HG02571 (cell line): Measurements from ENCODE around the gene MAPT.
"Not testable (repeated sequence)": the region's sequence is repeated elsewhere in the genome, so short reads cannot be mapped to it uniquely, and the experiment has no call there.

Experiments
- ATAC-seq: cut with Tn5 transposase; IDR thresholded peaks from one replicate; pipeline ENCODE4 v1.9.1; 2021; ENCODE audit warnings: mild to moderate bottlenecking, moderate library complexity; ENCODE audit not compliant: unreplicated experiment

The MAPT gene

DNA sequence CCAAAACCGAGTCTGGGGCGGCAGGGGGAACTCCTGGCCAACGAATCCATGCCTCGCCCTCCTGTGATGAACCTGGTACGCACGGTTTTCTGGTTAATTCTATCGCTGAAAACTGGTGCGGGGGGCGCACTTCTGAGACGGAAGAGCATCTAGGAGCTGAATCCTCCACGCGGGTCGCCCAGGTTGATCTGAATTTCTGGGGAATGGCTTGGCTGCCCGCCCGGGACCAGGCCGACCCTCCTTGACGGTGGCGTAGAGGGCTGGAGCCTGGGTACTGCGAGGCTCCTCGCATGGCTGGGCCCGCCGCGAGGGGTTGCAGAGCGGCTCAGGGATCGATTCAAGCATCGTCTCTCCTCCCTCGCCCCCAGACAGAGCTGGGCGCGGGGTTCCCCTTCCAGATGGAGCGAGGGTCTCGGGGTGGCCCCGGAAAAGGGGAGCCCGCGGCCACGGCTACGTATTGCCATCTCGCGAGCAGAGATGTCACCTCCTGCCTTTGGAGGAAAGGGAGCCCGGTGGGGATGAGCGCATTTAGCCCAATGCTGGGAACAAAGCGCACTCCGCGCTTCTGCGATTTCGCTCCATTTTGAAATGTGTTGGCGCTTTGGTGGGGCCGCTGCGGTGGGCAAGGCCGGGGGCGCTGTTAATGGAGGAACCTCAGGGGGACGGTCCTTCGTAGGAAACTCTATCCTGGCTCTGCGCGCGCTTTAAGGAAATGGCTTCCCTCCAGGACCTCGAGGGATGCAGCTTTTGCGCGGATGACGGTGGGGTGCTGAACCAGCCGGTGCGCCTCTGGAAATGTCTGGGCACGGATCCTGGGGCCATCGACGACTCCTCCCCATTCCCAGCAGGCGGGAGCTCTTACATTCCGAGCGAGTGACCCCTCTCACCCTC, 2.7 kb downstream of the MAPT start:
- no peak for ATAC-seq

DNA sequence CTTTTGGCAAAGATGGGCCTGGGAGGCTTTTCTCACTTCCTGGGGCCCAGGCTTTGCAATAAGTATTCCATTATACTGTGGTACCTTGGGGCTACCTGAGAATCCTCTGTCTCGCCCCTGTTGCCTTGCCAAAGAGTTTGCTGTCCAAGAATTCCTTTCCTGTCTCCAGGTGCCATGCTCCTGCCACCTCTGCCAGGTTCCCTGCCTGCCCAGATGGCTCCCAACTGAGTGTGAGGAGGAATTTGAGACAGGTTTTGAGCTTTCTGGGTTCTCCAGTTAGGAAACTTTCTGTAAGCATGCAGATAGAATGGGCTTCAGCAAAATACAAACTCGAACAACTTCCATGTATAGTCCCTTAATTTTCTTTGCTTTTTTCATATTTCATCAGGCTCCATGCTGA, 5.8 kb downstream of the MAPT start:
- ATAC-seq, result no peak

DNA sequence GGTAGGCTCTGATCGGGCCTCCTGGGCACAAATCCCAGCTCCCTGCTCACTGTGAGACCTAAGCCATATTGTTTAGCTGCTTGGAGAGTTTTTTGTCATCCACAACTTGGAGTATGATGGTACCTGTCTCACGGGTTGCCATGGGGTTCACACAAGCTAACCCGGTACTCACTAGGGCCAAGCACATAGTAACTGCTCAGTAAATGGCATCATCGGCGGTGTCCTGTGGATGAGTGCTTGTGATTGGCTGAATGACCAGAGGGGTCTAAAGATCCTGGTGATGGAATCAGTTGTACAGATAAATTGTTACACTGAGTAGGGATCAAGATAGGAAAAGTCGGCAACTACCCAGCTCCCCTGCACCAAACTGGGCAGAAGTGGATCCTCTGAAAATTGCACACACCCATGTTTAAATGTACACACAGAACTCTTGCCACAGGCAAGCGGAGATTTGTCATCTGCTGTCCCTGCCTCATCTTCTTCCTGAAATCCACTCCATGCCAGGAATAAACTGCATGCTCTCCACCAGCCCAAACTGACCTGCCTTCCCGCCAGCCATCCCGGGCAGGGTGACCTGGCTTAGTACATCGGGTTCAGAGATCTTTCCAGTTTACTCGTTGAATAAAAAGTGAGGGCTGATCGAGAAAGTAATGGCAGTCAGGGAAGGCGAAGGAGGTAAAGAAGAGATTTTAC, 6.5 kb downstream of the MAPT start:
- no peak for ATAC-seq

DNA sequence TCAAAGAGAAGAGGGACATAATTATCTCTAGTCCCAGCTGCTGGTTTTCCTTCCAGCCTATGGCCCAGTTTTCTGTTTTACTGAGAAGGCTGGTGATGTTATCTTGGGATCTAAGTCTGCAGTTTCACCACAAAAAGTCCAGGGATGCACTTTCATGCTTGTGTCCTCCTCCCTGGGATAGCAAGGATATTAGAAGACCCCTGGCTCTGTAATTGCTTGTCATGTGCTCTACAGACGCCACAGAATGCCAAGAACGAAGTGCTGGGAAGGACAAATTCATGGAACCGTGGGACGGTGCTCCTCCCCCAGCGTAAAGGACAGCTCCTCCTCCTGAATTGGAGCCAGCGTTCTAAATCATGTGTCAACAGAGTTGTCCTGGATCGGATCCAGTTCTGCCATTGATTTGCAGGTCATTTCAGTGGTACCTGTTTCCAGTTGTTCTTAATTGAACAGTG, 8.6 kb downstream of the MAPT start:
- ATAC-seq, result no peak

DNA sequence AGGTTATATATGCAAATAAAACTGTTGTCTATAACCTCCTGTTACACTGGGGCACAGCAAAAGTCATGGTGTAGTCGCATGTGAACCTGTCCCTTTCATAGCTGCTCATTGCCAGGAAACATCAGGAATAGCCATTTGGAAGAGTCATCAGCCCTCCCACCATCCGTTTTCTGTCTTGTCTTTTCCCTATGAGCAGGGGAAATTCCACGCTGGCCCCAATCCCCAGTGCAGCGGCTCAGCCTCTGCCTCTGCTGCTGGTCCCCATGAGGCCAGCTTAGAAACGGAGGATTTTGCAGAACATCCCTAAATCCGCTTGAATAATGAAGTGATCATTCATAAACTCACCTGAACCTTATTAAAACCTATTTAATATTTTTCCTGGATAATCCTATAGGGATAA, 10.5 kb downstream of the MAPT start:
- ATAC-seq, result no peak

DNA sequence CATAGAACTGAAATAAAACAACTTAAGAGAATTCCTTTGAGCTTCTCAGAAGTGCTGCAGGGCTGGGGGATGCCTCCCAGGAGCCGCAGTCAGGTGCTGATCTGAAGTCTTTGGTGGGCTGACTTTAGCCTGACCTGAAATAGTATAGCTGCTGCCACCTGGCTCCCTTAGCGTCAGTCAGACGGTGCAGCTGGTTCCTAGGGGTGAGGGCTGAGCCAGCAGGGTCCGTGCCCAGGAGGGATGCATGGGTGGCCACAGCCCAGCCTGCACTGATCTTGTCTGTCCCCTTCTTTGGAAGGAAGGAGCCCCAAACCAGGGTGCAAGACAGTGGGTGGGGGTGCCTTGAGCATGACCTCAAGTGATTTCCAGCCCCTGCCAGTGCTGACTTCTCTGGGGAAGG, 11.5 kb downstream of the MAPT start:
- no peak for ATAC-seq

DNA sequence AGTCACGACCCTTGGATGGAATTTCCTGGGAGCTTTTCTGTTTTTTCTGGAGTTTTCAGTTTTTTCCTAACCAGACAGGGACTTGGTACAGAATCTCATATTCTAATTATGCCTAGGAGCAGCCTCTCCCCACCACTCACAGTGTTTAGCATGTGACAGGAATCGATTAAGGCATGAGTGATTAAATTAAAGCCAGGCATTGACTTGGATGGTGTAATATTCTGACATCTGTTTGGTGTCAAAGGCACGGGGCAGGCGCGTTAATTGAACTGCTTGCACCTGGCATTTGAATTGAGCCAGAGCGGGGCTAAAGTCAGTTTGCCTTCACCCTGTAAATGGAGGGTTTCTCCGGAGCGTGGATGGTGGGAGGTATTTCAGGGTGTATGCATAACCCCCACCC, 11.9 kb downstream of the MAPT start:
- ATAC-seq, result no peak

DNA sequence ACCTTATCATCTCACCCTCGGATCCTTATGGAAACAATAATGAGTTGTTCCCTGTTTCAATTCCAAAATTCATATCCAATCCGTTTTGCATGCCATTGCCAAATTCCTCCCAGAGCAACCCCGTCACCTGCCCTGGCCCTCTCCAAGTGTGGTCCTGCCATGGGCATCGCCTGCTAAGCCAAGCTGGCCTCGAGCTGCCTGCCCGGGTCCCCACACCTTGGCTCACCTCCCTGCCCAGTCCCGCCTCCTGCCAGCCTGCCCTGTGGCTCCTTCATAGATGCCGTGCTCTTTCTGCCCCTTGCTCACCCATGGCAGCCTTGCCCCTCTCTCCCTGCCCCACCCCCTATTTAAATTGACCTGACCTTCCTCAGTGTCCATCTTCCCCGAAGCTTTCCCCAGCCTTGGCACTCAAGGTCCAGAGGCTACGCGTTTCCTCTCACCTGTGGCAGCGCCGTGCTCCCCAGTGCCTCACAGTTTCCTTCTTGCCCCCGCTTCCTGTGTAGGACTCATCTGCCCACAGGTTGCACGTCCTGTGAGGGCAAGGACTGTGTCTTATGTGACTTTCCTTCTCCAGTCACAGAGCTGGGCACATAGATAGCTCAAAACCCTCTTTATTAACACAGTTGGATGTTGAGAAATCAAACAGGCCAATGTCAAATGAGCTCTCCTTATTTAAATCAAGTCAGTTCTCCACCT, 12.7 kb downstream of the MAPT start:
- ATAC-seq, result no peak

DNA sequence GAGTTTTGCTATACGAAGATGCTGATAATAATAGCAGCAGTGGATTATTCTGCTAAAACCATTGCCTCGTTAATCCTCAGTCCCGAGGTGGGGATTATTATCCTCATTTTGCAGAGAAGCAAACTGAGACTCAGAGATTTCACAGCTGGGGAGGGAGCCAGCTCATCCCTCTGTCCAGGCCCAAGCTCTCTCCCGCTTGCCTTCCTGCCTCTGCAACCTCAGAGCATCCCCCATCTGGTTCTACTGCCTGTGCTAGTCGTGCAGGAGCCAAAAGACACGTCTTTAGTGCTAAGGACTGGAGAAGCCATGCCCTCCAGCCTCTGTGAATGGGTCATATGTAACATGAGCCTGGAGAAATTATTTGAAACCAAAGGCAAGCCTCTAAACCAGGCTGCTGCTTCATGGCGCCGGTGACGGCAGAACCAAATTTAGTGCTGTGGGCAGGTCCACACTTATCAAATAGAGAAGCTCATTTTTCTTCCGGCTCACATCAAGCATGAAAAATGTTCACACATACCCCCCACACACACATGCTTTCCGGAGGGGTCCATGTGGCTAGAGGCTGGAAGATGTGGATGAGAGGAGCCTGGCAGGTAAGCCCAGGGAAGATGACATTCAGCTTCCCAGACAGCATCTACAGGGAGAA, 13.5 kb downstream of the MAPT start:
- no peak for ATAC-seq

DNA sequence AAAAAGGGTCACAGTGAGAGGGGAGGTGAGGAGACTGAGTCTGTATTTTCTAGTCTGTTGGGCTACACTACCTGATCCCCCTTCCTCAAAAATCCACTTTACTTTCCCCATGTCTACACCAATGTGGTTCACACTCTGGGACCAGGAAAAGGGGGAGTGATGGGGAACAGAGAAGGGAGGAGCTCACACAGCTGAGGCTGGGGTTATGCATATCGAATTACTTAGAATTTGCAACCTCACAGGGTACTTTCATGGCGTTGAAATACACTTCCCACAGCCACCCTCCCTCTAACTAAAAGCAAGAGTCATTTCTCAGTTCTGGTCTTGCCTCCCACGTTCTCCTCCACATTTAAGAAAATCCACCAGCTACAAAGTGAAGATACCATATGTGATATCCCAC, 14.1 kb downstream of the MAPT start:
- ATAC-seq, result no peak

DNA sequence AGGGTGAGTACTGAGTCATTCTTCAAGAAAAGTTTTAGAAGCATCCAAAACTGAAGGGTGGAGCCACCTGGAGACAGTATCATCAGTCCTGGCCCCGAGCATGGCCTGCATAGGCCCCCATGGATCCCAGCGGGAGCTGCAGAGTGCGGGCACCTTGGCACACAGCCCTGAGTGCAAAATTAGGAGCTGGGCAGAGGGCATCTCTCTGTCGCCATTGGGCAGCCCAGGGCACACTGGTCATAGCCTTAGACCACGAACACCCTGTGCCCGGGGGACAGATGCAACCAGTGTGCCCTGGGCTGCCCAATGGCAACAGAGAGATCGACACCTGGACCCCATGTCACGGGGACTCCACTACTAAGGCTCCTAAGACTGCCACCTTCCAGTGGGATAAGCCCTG, 14.6 kb downstream of the MAPT start:
- no peak for ATAC-seq

DNA sequence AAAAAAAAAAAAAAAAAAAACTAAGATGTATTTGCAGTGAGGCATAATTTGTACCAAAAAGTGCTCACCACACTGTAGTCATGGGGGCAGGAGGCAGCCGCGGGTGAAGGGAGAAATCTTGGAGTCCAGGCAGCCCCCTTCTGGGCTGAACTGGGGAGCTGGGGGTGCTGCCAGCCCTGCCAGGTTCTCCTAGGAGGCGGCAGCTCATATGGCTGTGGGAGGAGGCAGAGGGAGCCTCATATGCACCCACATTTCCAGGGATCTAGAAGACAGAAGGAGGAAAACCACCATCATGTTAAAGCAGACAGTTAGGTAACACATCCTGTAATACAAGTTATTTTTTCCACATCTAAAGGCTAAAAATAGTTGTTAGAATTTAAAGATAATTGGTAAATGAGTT, 16.3 kb downstream of the MAPT start:
- no peak for ATAC-seq

DNA sequence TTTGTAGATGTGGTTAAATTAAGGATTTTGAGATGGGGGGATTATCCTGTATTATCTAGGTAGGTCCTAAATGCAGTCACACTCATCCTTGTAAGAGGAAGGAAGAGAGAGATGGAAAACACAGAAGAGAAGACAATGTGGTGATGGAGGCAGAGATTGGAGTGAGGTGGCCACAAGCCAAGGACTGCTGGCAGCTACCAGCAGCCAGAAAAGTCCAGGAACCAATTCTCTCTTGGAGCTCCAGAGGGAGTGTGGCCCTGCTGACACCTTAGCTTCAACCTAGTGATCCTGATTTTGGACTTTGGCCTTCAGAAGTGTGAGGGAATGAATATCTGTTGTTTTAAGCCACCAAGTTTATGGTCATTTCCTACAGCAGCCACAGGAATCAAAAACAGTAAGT, 18.0 kb downstream of the MAPT start:
- no peak for ATAC-seq

DNA sequence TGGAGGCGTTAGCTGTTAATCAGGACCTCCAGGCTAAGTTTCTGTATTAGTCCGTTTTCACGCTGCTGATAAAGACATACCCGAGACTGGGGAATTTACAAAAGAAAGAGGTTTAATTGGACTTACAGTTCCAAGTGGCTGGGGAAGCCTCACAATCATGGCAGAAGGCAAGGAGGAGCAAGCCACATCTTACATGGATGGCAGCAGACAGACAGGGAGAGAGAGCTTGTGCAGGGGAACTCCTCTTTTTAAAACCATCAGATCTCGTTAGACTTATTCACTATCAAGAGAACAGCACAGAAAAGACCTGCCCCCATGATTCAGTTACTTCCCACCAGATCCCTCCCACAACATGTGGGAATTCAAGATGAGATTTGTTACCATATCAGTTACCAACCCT, 18.7 kb downstream of the MAPT start:
- not testable (repeated sequence) for ATAC-seq

DNA sequence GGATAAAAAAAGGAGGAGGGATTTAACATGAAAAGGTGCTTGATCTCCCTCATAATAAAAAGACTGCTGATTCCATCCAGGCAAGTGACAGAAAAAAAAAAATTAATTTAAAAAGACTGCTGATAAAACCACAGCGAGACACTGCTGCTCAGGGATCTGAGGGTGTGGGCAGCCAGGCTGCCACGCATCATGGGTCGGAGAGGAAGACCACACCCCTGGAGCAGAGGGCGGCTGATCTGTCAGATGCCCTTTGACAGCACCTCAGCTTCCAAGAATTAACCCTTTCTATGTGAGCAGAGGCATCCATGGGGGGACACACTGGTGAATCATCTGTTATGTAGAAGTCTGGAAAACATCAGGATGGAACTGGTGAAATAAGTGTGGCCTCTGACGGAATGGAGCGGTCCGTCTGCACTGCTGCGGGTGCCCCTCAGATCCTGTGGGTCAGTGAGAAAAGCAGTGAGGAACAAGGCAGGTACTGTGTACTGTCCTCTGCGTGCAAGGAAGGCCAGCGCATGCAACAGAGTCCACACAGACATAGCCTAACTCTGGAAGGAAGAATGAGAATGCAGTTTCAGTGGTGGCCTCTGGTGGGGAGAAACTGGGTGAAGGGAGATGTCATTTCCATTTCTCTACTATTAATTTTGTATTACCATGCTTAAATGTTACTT, 19.8 kb downstream of the MAPT start:
- no peak for ATAC-seq

DNA sequence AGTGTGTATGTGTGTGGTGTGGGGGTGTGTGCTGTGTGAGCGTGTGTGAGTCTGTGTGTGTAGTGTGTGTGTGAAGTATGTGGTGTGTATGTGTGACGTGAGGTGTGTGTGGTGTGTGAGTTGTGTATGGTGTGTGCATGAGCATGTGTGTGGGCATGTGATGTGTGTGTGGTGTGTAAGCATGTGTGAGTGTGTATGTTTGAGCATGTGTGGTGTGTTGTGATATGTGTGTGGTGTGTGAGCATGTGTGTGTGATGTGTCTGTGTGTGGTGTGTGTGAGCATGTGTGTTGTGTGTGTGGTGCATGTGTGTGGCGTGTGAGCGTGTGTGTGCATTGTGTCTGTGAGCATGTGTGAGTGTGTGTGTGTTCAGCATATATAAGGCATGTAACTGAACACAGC, 20.9 kb downstream of the MAPT start:
- no peak for ATAC-seq

DNA sequence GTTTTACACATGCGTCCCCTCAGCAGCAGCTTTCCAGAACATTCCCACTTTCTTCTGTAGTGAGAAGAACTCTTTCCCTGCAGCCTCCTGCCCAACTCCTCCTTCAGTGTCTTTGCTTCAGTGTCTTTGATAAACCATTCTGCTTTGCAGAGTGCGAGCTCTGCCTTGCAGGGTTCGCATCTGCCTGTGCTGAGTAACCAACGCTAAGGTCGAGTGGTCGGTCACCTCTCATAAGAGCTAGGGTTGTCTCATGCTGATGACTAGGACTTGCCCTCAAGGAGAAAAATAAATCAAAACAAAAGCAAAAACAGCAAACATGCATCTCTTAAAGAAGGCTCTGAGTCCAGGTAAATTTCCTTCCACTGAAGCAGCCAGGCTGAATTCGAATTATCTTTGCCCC, 22.7 kb downstream of the MAPT start:
- ATAC-seq, result no peak

DNA sequence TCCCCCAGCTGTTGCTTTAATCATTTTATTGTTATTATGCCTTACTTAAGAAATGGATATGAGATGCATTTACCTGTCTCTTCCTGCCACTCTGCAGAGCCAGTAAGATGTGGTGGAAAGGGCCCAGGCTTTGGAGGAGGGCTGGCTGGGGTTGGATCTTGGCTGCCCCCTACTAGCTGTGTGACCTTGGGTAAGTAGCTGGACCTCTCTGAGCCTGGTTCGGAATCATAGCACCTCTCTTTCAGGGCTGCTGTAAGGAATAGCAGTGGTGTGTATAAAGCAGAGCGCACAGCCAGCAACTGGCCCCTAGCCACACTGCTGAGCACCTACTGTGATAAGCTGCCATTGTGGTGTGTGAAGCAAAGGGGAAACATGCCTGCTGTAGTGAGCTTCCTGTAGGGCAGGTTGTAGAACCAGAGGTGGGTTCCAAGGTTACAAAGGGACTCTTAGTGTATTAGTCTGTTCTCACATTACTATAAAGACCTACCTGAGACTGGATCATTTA, 23.9 kb downstream of the MAPT start:
- ATAC-seq, result no peak

DNA sequence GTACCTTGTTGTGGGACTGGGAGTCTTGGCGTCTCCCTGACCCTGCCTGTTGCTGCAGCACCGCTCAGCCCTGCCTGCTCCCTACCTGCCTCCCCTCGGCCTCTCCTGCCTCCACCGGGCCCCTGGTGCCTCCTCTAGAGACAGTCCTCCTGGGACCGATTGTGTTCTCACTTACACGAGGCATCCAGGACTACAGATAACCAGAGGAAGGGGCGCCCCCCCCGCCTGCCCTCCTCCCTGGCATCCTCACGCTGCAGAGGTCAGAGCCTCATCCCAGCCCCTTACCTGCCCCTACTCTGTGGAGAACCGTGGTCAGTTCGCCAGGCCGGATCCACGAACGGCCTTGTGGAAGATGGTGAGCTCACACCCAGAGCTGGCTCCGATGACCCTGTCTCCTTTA, 24.8 kb downstream of the MAPT start:
- no peak for ATAC-seq

DNA sequence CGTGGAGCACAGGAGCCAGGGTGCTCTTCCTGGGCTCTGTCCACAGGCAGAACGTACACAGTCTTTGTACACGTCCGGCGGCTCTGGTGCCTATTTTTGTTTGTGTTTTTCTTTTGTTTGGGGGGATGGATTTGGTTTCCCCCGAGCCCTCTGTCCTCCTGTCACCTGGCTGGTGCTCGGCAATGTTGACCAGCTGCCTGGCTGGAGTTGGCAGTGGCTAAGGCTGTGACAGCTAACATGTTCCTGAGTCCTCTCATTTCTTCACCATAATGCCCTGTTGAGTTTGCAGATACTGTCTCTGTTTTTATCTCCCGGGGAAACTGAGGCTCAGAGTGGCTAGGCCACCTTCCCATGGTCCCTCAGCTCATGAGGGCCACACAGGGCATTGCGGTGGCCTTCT, 25.7 kb downstream of the MAPT start:
- no peak for ATAC-seq
